ENCODE results near the gene UBTF.

Gene UBTF

GRCh38 chr17:44216173-44216572 is 3.3 kb downstream of the UBTF start:
- no peak for DNase-seq (ENCODE audit: low read depth in 1 of 2, low spot score in 1 of 2)

- no peak for DNase-seq (ENCODE audit: low read depth in 1 of 2, low spot score in 1 of 2)
These were observed 4.6 kb downstream of the UBTF start for GRCh38 chr17:44214896-44215295.

- no peak for DNase-seq (ENCODE audit: low read depth in 1 of 2, low spot score in 1 of 2)
These were observed 5.3 kb downstream of the UBTF start for GRCh38 chr17:44214230-44214494.

- no peak for DNase-seq (ENCODE audit: low read depth in 1 of 2, low spot score in 1 of 2)
These were observed 5.9 kb downstream of the UBTF start for GRCh38 chr17:44213403-44214229.

GRCh38 chr17:44212507-44213402 is 6.7 kb downstream of the UBTF start:
- DNase-seq (ENCODE audit: low read depth in 1 of 2, low spot score in 1 of 2): no peak

- no peak for DNase-seq (ENCODE audit: low read depth in 1 of 2, low spot score in 1 of 2)
These were observed 7.9 kb downstream of the UBTF start for GRCh38 chr17:44211281-44212265.

- DNase-seq (ENCODE audit: low read depth in 1 of 2, low spot score in 1 of 2): peak; percentile 85 to 87
These were observed 8.9 kb downstream of the UBTF start for GRCh38 chr17:44210342-44211192.

- DNase-seq (ENCODE audit: low read depth in 1 of 2, low spot score in 1 of 2): no peak
These were observed 9.6 kb downstream of the UBTF start for GRCh38 chr17:44209786-44210341.

GRCh38 chr17:44207743-44208142 is 11.7 kb downstream of the UBTF start:
- no peak for DNase-seq (ENCODE audit: low read depth in 1 of 2, low spot score in 1 of 2)

GRCh38 chr17:44207319-44207718 is 12.2 kb downstream of the UBTF start:
- no peak for DNase-seq (ENCODE audit: low read depth in 1 of 2, low spot score in 1 of 2)

GRCh38 chr17:44206825-44207155 is 12.7 kb downstream of the UBTF start:
- no peak for DNase-seq (ENCODE audit: low read depth in 1 of 2, low spot score in 1 of 2)

GRCh38 chr17:44205962-44206824 is 13.3 kb downstream of the UBTF start:
- no peak for DNase-seq (ENCODE audit: low read depth in 1 of 2, low spot score in 1 of 2)

- no peak for DNase-seq (ENCODE audit: low read depth in 1 of 2, low spot score in 1 of 2)
These were observed 15.0 kb downstream of the UBTF start for GRCh38 chr17:44204441-44204882.

GRCh38 chr17:44203731-44204440 is 15.6 kb downstream of the UBTF start:
- DNase-seq (ENCODE audit: low read depth in 1 of 2, low spot score in 1 of 2): no peak

GRCh38 chr17:44202756-44203155 is 16.7 kb downstream of the UBTF start:
- DNase-seq (ENCODE audit: low read depth in 1 of 2, low spot score in 1 of 2): no peak

GRCh38 chr17:44200478-44201155 is 18.9 kb downstream of the UBTF start:
- DNase-seq (ENCODE audit: low read depth in 1 of 2, low spot score in 1 of 2): no peak

- peak; percentile 100 for DNase-seq (ENCODE audit: low read depth in 1 of 2, low spot score in 1 of 2)
These were observed 19.7 kb downstream of the UBTF start, which contains the start of gene ATXN7L3 for GRCh38 chr17:44199553-44200477. TSS of gene ATXN7L3 (minus strand) at chr17:44199884. CDS start at chr17:44198070, 1,814 bp downstream.
